Body of pancreas (tissue), 4 donors: ENCODE results near the gene CAPN10.

ENCODE experiments used
- CTCF ChIP-seq, 7 experiments: fragments of 450-650 bp in 4 of 7; fragments of 200-600 bp in 3 of 7; sonication (generic) in 3 of 7; IDR thresholded peaks; one replicate each; pipeline ENCODE4 v1.5.1; 2016 to 2019; ENCODE audit warnings: antibody characterized with exemption in 7 of 7
- POLR2A ChIP-seq, 3 donors: fragments of 450-650 bp; IDR thresholded peaks; one replicate each; pipeline ENCODE4 v1.6.1; 2016; ENCODE audit warnings: antibody characterized with exemption in 3 of 3, mild to moderate bottlenecking in 2 of 3

GRCh38 chr2:240622060-240622411 lies 35.5 kb downstream of the CAPN10 start:
- TF ChIP-seq POLR2A (IDR thresholded peaks at IDR 0.05) (no peak), CTCF (IDR thresholded peaks at IDR 0.05) (no peak)
